Measurements from ENCODE around the gene RNF20. TPM values are rescaled to one million over a fixed set of nuclear protein-coding genes. Genes with fewer than 3 reads are reported as not detected.

RNF20 gene
- total and polyA plus RNA-seq, 7 experiments from 2014 or later: 30.5 to 67.8 (median 45.9) TPM

GRCh38 chr9:101495810-101496209 lies 37.8 kb upstream of the RNF20 start:
- H3K36me3 Mint-ChIP-seq: no peaks in the 10 kb centered on the region
- POLR2A ChIA-PET: no interaction called here

GRCh38 chr9:101498323-101498722 lies 35.3 kb upstream of the RNF20 start:
- Histone ChIP-seq H3K4me3 (ENCODE audit: low read length) (no peak overlapping the region), H3K27ac (ENCODE audit: low read depth, low read length) (no peak overlapping the region), H3K36me3 (ENCODE audit: control insufficient read depth in 2 of 3, insufficient read depth in 3 of 3, low read length in 3 of 3) (no peaks in the 10 kb centered on the region), H3K9me3 (ENCODE audit: control insufficient read depth in 2 of 3, low read length in 3 of 3) (no peaks in the 10 kb centered on the region), H3K27me3 (ENCODE audit: control insufficient read depth in 2 of 2, insufficient read depth in 2 of 2, low read length in 2 of 2) (no peaks in the 10 kb centered on the region), H3K4me1 (ENCODE audit: control insufficient read depth in 2 of 2, insufficient read depth in 2 of 2, low read length in 2 of 2) (no peaks in the 10 kb centered on the region)
- CTCF ChIA-PET: no interaction called here
- Mint-ChIP-seq H3K4me3 (no peak overlapping the region), H3K36me3 (no peaks in the 10 kb centered on the region), H3K27ac (no peak overlapping the region), H3K9me3 (peaks cover 0 to 4% (median 0%) of the 10 kb centered on the region in 11 donors), H3K4me1 (no peaks in the 10 kb centered on the region), H3K27me3 (peaks cover 0 to 15% (median 12%) of the 10 kb centered on the region in 5 donors)
- no peak for ATAC-seq
- no peak for DNase-seq
- POLR2A ChIA-PET: no interaction called here
- intact Hi-C loops (cut with micrococcal nuclease): no loop called here

More at GRCh38 chr9:101495810-101496209, 37.8 kb upstream of the RNF20 start:
- Mint-ChIP-seq H3K4me3 (no peak overlapping the region), H3K9me3 (peaks cover 0 to 20% (median 6%) of the 10 kb centered on the region in 11 donors), H3K4me1 (no peaks in the 10 kb centered on the region), H3K27ac (no peak overlapping the region), H3K27me3 (peaks cover 6 to 30% (median 11%) of the 10 kb centered on the region in 5 donors)
- Histone ChIP-seq H3K36me3 (ENCODE audit: control insufficient read depth in 2 of 3, insufficient read depth in 3 of 3, low read length in 3 of 3) (no peaks in the 10 kb centered on the region), H3K9me3 (ENCODE audit: control insufficient read depth in 2 of 3, low read length in 3 of 3) (no peaks in the 10 kb centered on the region), H3K27ac (ENCODE audit: low read depth, low read length) (no peak overlapping the region), H3K4me3 (ENCODE audit: low read length) (no peak overlapping the region), H3K4me1 (ENCODE audit: control insufficient read depth in 2 of 2, insufficient read depth in 2 of 2, low read length in 2 of 2) (no peaks in the 10 kb centered on the region), H3K27me3 (ENCODE audit: control insufficient read depth in 2 of 2, insufficient read depth in 2 of 2, low read length in 2 of 2) (no peaks in the 10 kb centered on the region)
- intact Hi-C loops (cut with micrococcal nuclease): no loop called here
- ATAC-seq (no peak), DNase-seq (no peak)
- CTCF ChIA-PET: interaction anchor here (0.5 kb wide), 1 partner anchor 213 kb away, joined by 5 read pairs; no protein-coding TSS in a partner anchor

- no peak for ATAC-seq
- intact Hi-C loops (cut with micrococcal nuclease): no loop called here
- Mint-ChIP-seq H3K4me1 (peaks cover 0 to 1% (median 0%) of the 10 kb centered on the region in 7 donors), H3K9me3 (peaks cover 0 to 1% (median 0%) of the 10 kb centered on the region in 11 donors), H3K36me3 (no peaks in the 10 kb centered on the region), H3K4me3 (no peak overlapping the region), H3K27me3 (peaks cover 3 to 29% (median 12%) of the 10 kb centered on the region in 5 donors), H3K27ac (no peak overlapping the region)
- no peak overlapping the region for H3K27ac ChIP-seq (ENCODE audit: low read depth, low read length)
- DNase-seq: no peak
- no peak overlapping the region for H3K4me3 ChIP-seq (ENCODE audit: low read length)
- no peaks in the 10 kb centered on the region for H3K36me3 ChIP-seq (ENCODE audit: control insufficient read depth in 2 of 3, insufficient read depth in 3 of 3, low read length in 3 of 3)
- H3K4me1 ChIP-seq (ENCODE audit: control insufficient read depth in 2 of 2, insufficient read depth in 2 of 2, low read length in 2 of 2): no peaks in the 10 kb centered on the region
- peaks cover 0 to 3% of the 10 kb centered on the region in 2 donors for H3K27me3 ChIP-seq (ENCODE audit: control insufficient read depth in 2 of 2, insufficient read depth in 2 of 2, low read length in 2 of 2)
- POLR2A ChIA-PET: no interaction called here
- H3K9me3 ChIP-seq (ENCODE audit: control insufficient read depth in 2 of 3, low read length in 3 of 3): no peaks in the 10 kb centered on the region
- CTCF ChIA-PET: no interaction called here
Measured at GRCh38 chr9:101504188-101504587, 29.5 kb upstream of the RNF20 start.

GRCh38 chr9:101508211-101508610 lies 25.4 kb upstream of the RNF20 start:
- ATAC-seq (no peak), DNase-seq (no peak)
- H3K27ac Mint-ChIP-seq: no peak overlapping the region
- no peaks in the 10 kb centered on the region for H3K4me1 ChIP-seq (ENCODE audit: control insufficient read depth in 2 of 2, insufficient read depth in 2 of 2, low read length in 2 of 2)
- CTCF ChIA-PET: no interaction called here
- H3K27me3 Mint-ChIP-seq: peaks cover 3 to 21% (median 10%) of the 10 kb centered on the region in 5 donors
- peaks cover 0 to 3% of the 10 kb centered on the region in 2 donors for H3K27me3 ChIP-seq (ENCODE audit: control insufficient read depth in 2 of 2, insufficient read depth in 2 of 2, low read length in 2 of 2)
- POLR2A ChIA-PET: no interaction called here
- no peaks in the 10 kb centered on the region for H3K36me3 Mint-ChIP-seq
- no peak overlapping the region for H3K27ac ChIP-seq (ENCODE audit: low read depth, low read length)
- intact Hi-C loops (cut with micrococcal nuclease): no loop called here
- no peak overlapping the region for H3K4me3 ChIP-seq (ENCODE audit: low read length)
- H3K36me3 ChIP-seq (ENCODE audit: control insufficient read depth in 2 of 3, insufficient read depth in 3 of 3, low read length in 3 of 3): no peaks in the 10 kb centered on the region
- no peak overlapping the region for H3K4me3 Mint-ChIP-seq
- no peaks in the 10 kb centered on the region for H3K9me3 Mint-ChIP-seq
- H3K4me1 Mint-ChIP-seq: peaks cover 0 to 5% (median 0%) of the 10 kb centered on the region in 7 donors
- no peaks in the 10 kb centered on the region for H3K9me3 ChIP-seq (ENCODE audit: control insufficient read depth in 2 of 3, low read length in 3 of 3)

DNA sequence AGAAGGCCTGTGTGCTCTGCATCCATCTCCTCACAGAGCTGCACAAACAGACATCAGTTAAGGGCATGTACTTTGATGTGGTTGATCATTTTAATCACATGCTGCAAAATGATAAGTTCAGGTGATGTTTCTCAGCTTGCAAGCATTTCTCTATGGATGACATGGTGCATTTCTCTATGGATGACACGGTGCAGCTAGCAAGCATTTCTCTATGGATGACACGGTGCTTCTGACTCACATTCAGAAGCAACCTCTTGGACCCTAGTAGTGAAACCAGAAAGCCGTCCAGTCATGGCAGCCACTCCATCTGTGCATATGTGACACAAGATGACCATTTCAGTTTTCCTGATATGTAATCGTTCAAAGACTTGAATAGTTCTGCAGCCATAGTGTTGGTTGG lies 24.1 kb upstream of the RNF20 start:
- no peak overlapping the region for H3K27ac ChIP-seq (ENCODE audit: low read depth, low read length)
- H3K27ac Mint-ChIP-seq: no peak overlapping the region
- no peaks in the 10 kb centered on the region for H3K4me1 ChIP-seq (ENCODE audit: control insufficient read depth in 2 of 2, insufficient read depth in 2 of 2, low read length in 2 of 2)
- CTCF ChIA-PET: no interaction called here
- H3K4me3 Mint-ChIP-seq: no peak overlapping the region
- H3K9me3 ChIP-seq (ENCODE audit: control insufficient read depth in 2 of 3, low read length in 3 of 3): no peaks in the 10 kb centered on the region
- peaks cover 0 to 5% (median 0%) of the 10 kb centered on the region in 7 donors for H3K4me1 Mint-ChIP-seq
- no peaks in the 10 kb centered on the region for H3K9me3 Mint-ChIP-seq
- no peaks in the 10 kb centered on the region for H3K36me3 ChIP-seq (ENCODE audit: control insufficient read depth in 2 of 3, insufficient read depth in 3 of 3, low read length in 3 of 3)
- no peak overlapping the region for H3K4me3 ChIP-seq (ENCODE audit: low read length)
- H3K27me3 ChIP-seq (ENCODE audit: control insufficient read depth in 2 of 2, insufficient read depth in 2 of 2, low read length in 2 of 2): peaks cover 0 to 3% of the 10 kb centered on the region in 2 donors
- intact Hi-C loops (cut with micrococcal nuclease): no loop called here
- peaks cover 0 to 19% (median 6%) of the 10 kb centered on the region in 5 donors for H3K27me3 Mint-ChIP-seq
- ATAC-seq (no peak), DNase-seq (no peak)
- POLR2A ChIA-PET: no interaction called here
- H3K36me3 Mint-ChIP-seq: no peaks in the 10 kb centered on the region

GRCh38 chr9:101510459-101510858 lies 23.2 kb upstream of the RNF20 start:
- no peak overlapping the region for H3K4me3 Mint-ChIP-seq
- ChIA-PET CTCF (no interaction called here), POLR2A (no interaction called here)
- ATAC-seq (no peak), DNase-seq (no peak)
- H3K36me3 ChIP-seq (ENCODE audit: control insufficient read depth in 2 of 3, insufficient read depth in 3 of 3, low read length in 3 of 3): no peaks in the 10 kb centered on the region
- no peak overlapping the region for H3K27ac ChIP-seq (ENCODE audit: low read depth, low read length)
- no peaks in the 10 kb centered on the region for H3K9me3 ChIP-seq (ENCODE audit: control insufficient read depth in 2 of 3, low read length in 3 of 3)
- H3K27ac Mint-ChIP-seq: no peak overlapping the region
- intact Hi-C loops (cut with micrococcal nuclease): no loop called here
- H3K4me3 ChIP-seq (ENCODE audit: low read length): no peak overlapping the region
- H3K27me3 Mint-ChIP-seq: peaks cover 4 to 24% (median 6%) of the 10 kb centered on the region in 5 donors
- no peaks in the 10 kb centered on the region for H3K9me3 Mint-ChIP-seq
- no peaks in the 10 kb centered on the region for H3K36me3 Mint-ChIP-seq
- H3K27me3 ChIP-seq (ENCODE audit: control insufficient read depth in 2 of 2, insufficient read depth in 2 of 2, low read length in 2 of 2): peaks cover 0 to 3% of the 10 kb centered on the region in 2 donors
- no peaks in the 10 kb centered on the region for H3K4me1 ChIP-seq (ENCODE audit: control insufficient read depth in 2 of 2, insufficient read depth in 2 of 2, low read length in 2 of 2)
- H3K4me1 Mint-ChIP-seq: peaks cover 0 to 5% (median 0%) of the 10 kb centered on the region in 7 donors

- H3K27me3 Mint-ChIP-seq: peaks cover 4 to 24% (median 6%) of the 10 kb centered on the region in 5 donors
- no peaks in the 10 kb centered on the region for H3K9me3 Mint-ChIP-seq
- POLR2A ChIA-PET: no interaction called here
- H3K4me1 Mint-ChIP-seq: peaks cover 0 to 5% (median 0%) of the 10 kb centered on the region in 7 donors
- H3K4me3 ChIP-seq (ENCODE audit: low read length): no peak overlapping the region
- CTCF ChIA-PET: no interaction called here
- peaks cover 0 to under 1% of the 10 kb centered on the region in 2 donors for H3K27me3 ChIP-seq (ENCODE audit: control insufficient read depth in 2 of 2, insufficient read depth in 2 of 2, low read length in 2 of 2)
- no peaks in the 10 kb centered on the region for H3K9me3 ChIP-seq (ENCODE audit: control insufficient read depth in 2 of 3, low read length in 3 of 3)
- ATAC-seq (no peak), DNase-seq (no peak)
- H3K4me1 ChIP-seq (ENCODE audit: control insufficient read depth in 2 of 2, insufficient read depth in 2 of 2, low read length in 2 of 2): no peaks in the 10 kb centered on the region
- intact Hi-C loops (cut with micrococcal nuclease): no loop called here
- no peak overlapping the region for H3K27ac Mint-ChIP-seq
- no peak overlapping the region for H3K27ac ChIP-seq (ENCODE audit: low read depth, low read length)
- H3K36me3 Mint-ChIP-seq: no peaks in the 10 kb centered on the region
- no peak overlapping the region for H3K4me3 Mint-ChIP-seq
- no peaks in the 10 kb centered on the region for H3K36me3 ChIP-seq (ENCODE audit: control insufficient read depth in 2 of 3, insufficient read depth in 3 of 3, low read length in 3 of 3)
Measured at GRCh38 chr9:101511009-101511408, 22.6 kb upstream of the RNF20 start.

All from naive thymus-derived CD4-positive, alpha-beta T cell (primary cell).